ENCODE results near the gene CTSL.
"Not testable (repeated sequence)": the region's sequence is repeated elsewhere in the genome, so short reads cannot be mapped to it uniquely, and the experiment has no call there.

The CTSL gene

DNA sequence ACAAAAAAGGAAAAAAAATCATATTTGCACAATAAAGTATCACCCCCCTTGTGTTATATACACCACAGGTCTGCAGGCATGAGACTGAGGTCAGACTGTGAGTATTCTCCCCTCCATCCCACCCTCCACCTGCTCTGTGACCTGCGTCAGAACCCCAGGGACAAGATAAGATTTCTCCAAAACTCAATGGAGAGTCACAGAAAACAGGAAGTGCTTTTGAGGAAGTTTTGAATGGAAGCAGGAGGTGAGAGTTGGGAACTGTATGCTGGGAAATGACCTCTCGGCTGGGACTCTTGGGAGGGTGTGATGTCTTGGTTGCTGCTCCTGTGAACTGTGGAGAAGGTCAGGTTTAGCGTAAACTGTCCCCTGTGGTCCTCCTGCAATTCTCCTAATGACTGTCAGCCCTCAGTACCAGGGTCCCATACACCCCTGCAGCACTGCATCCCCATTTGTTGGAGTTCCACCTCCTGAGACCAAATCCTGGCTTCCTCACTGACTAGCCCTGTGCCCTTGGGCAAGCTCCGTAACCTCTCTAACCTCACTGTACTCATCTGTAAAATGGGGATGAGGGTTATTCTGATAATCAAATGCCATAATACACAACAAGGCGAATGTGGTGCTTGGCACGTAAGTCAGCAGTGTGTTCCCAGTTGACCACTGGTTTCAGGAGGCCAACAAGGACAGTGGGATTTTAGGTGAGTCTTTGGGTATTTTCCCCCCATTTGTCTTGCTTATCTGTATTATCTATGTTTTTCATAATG is 6.9 kb upstream of the CTSL start:
- no peak for DNase-seq (ENCODE audit: low read depth in 3 of 3, low spot score in 1 of 3)

DNA sequence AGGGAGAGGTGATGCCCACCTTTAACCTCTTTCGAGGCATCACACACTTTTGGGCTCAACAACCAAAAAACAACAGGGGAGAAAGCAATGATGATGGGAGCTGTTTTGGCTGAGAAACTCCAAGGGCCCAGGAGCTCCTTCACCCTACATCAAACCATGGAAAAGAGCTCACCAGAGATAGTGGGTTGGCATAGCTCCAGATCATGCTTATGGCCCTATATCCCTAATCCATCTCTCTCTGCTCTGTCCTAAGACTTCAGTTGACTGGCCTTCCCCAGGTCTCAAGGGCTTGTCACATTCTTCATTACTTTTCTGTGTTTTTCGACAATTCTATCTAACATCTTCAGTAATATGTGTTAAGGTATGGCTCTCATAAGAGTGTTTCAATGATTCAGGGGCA is 5.7 kb upstream of the CTSL start:
- DNase-seq (ENCODE audit: low read depth in 3 of 3, low spot score in 1 of 3) = no peak

DNA sequence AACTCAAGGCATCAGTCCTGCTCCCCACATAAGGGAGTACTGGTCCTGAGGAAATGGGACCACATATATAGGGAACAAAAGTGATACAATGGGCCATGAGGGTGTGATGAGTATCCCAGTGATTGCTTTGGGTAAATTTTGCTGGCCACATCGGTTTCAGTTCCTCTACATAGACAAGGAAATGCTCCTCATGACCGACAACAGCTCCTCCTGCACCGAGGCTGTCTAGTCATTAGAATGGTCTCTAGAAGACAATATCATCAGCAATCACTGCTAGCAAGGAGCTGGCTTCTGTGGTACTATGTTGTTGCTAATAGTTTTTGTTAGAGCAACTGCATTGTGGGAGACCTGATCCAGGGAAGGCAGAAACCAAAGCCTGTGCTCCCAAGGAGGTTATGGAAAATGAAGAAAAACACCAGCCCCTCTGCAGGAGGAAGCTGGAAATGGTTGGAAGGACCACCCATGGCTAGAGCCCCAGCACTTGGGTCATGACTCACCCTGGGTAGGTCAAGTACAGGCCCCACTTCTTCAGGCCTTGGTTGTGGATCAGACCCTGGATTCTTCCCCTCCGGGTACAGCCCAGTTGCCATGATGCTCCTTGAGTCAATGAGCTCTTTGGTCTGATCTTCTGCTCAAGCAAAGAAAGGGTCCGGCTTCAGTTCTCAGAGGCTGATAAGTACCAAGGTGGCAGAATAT is 3.4 kb upstream of the CTSL start:
- no peak for DNase-seq (ENCODE audit: low read depth in 3 of 3, low spot score in 1 of 3)

DNA sequence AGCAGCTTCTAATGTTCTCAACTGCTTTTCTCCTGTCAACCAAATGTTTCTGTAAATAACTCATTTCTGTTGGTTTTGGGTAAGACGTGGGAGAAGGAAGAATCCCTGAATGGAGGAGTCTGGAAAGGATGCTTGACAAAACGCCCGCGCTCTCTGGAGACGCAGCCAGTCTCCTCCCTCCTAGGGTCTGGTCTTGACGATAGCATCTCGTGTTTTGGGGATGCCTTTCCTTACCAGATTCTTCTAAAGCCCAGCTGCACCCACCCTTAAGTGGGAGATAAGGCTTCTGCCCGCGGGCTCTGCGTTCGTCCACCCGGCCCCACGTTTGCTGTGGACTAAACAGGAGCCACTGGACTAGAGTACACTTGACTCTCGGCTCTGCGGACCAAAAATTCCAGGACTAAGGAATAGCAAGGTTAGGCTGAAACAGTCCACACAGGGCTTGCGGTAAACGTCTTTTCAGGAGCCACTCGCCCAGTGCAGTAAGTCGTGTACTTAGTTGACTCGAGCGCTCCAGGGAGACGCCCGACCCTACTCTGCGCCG is 491 bp upstream of the CTSL start:
- DNase-seq (ENCODE audit: low read depth in 3 of 3, low spot score in 1 of 3) = no peak

DNA sequence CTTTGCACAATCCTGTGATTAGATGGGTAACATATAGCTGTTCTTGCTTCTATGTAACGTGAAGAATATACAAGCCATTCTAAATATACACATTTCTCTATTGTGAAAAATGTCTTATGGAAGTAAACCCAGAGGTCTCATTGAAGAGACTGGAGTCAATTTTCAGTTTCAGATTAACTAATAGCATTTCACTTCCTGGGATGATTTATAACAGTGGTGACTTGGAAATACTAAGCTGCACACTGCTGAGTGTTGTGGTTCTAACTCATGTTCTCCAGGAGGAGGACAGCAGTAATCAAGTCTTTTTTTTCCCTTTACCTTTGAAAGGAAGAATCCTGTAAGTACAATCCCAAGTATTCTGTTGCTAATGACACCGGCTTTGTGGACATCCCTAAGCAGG is 3.3 kb downstream of the CTSL start:
- DNase-seq (ENCODE audit: low read depth in 3 of 3, low spot score in 1 of 3) = no peak

DNA sequence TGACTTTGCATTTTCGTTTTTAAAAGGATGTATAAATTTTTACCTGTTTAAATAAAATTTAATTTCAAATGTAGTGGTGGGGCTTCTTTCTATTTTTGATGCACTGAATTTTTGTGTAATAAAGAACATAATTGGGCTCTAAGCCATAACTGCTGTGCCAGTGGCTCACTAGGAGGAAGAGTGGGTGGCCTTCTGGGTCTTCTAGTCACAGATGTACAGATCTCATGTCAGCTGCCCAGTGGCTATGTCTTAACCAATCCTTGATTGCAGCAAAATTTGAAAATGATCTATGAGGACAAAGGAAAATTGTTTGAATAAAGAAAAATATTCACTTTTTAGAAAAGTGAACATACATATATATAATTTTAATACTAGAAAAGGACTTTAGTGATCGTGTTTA is 5.4 kb downstream of the CTSL start:
- no peak for DNase-seq (ENCODE audit: low read depth in 3 of 3, low spot score in 1 of 3)

DNA sequence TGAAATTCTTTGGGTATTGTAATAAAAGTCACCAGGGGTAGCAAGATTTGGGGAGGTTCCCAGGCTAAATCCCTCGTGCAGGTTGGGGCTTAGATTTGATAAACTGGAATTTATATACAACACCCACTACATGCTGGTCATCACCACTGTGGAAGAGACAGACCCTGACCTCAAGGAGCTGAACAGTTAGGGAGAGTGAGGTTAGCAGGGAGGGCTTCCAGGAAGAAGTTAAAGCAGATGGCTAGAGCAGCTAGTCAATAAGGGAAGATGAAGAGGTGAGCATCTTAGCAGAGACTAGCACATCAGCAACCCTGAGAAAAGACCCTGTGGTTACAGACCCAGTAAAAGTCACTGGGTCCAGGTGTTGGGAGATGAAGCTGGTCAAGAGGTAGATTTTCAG is 6.4 kb downstream of the CTSL start:
- no peak for DNase-seq (ENCODE audit: low read depth in 3 of 3, low spot score in 1 of 3)

DNA sequence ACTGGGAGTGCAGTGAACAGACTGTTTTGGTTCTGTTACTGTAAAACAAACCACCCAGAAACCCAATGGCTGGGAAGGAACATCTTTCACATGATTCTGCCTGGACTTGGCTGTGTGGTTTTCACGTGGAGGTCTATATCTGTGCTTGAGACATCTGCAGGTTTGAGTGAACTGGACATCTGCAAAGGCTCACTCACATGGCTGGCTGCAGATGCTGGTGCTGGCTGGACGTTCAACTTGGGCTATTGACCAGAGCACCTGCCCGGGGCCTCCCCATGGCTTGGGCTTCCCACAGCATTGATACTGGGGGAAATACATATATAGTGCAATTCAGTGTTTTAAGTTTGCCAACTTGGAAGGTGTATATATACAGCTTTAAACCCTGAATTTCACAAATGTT is 6.8 kb downstream of the CTSL start:
- DNase-seq (ENCODE audit: low read depth in 3 of 3, low spot score in 1 of 3) = no peak

DNA sequence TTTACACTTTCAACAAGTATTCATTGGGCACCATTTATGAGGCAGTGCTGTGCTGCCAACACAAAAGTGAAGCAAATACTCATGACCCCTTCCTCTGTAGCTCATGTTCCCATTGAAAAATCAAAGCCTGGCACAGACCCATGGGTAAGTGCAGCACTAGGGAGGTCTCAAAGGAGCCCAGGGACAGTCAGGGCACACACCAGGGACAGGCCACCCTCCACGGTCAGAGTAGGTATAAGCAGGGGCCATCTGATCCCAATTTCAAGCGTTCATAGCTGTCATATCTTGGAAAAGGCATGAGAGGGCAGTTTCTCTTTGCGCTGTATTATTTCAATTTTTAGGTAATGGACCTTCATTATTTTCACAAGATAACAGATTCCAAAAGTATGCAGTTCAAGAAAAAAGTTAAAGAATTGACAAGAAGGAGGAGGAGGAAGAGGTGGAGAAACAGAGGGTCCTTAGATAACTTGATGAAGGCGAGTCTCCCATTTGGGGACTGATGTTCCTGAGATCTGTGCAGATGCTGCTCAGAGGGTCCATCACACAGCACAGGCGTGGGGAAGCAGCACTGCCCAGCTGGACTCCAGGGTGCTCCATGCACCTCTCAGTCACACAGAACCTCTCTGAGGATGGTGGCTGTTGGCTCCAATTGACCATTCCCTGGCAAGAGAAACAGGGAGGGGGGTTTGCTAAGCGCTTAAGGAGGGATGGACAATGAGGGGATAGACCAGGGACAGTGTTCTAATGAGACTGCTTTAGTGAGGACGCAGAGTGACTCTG is 7.5 kb downstream of the CTSL start:
- no peak for DNase-seq (ENCODE audit: low read depth in 3 of 3, low spot score in 1 of 3)

DNA sequence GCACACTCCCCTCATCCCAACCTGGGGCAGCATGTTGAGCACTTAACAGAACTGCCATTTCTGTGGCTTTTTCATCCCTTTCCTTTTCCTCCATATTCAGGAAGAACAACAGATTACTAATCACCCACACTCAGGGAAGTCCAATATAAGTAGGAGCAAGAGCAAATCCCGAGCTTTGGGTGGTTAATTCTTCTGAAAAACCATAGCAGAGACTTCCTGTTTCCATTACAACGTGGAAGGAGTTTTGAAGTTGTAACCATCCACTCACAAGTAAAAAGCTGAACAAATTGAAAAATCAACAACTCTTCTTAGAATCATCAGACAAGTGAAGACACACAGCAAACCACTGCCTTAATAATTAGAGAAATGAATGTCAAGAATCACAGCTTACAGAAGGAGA is 8.2 kb downstream of the CTSL start:
- no peak for DNase-seq (ENCODE audit: low read depth in 3 of 3, low spot score in 1 of 3)

DNA sequence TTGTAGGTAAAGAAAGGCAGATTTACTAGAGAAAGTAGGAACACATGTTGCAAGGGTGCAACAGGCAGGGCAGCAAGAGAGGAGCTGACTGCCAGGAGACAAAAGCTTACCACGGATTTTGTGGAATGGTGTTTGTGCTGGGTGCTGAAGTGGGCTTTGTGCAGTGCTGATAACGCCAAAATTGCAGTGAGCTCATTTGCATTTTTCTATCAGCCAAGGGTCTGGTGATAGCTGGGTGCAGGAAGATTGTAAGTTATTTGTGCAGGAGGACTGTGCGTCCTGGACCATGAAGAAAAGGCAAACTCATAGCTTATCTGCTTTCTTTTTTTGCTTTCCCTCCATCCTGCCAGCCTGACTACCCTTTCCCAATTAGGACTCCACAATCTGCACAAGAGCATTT is 13.6 kb downstream of the CTSL start:
- no peak for DNase-seq (ENCODE audit: low read depth in 3 of 3, low spot score in 1 of 3)

DNA sequence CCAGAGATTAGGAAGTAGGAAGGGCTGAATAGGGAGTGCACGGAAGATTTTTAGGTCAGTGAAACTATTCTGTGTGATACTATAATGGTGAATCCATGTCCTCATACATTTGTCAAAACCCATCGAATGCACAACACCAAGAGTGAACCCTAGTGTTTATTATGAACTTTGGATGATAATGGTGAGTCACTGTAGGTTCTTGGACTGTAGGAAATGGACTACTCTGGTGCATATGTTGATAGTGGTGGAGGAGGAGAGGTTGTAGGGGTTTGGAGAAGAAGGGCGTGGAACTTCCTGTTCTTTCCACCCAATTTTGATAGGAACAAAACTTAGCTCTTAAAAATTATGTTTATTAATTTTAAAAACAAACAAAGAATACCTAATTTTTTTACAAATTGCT is 14.3 kb downstream of the CTSL start:
- DNase-seq (ENCODE audit: low read depth in 3 of 3, low spot score in 1 of 3) = no peak

DNA sequence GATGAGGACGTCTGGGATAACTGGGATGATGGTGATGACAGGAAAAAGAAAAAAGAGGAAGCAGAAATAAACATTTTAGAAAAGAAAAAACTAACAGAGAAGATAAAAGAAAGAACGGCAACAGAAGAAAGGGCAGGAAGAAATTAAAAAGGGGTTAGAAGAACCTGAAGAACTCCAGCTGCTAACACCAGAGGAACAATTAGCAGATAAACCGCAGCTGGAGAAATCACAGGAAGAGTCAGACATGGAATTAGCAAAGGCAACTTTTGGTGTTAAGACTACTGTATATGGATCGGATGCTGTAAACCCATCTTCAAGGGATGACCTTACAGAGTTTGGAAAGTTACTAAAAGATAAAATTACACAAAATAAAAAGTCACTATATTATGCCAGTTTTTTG is 15.4 kb downstream of the CTSL start:
- no peak for DNase-seq (ENCODE audit: low read depth in 3 of 3, low spot score in 1 of 3)

DNA sequence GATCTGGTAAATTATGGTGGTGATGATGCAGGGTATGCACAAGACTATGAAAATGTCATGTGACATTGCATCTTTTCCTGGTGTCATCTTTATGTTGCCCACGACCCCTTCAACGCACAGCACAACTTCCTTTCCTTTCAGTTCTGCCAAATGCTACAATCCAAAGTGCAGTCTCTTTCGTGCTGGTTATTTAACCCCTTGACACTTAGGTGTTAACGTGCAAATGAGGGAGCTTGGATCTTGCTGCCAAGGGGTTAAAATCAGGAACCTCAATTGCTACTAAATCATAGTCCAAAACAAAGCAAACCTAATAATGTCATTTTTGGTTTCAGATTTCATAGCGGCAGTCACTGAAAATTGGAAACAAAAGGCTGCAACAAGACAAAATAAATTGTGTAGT is 16.0 kb downstream of the CTSL start:
- no peak for DNase-seq (ENCODE audit: low read depth in 3 of 3, low spot score in 1 of 3)

DNA sequence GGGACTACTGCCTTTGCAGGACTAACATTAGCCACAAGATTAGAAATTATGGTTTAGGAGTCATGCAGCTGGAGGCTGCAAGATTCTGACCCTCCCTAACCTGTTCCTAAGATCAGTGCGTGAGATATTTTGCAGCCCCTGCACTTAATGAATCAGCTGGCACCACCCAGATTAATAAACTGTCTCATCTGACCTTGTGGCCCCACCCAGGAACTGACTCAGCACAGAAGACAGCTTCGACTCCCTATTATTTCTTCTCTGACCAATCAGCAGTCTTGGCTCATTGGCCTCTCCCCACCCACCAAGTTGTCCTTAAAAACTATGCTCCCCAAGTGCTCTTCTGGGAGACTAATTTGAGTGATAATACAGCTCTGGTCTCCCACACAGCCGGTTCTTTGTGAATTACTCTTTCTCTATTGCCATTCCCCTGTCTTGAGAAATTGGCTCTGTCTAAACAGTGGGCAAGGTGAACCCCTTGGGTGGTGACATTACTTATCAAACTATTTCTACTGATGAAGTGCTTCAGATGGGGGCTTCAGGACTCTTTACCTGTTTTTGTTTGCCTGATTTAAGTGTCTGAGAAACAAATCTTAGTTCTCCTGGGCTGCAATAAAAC is 17.0 kb downstream of the CTSL start:
- no peak for DNase-seq (ENCODE audit: low read depth in 3 of 3, low spot score in 1 of 3)

DNA sequence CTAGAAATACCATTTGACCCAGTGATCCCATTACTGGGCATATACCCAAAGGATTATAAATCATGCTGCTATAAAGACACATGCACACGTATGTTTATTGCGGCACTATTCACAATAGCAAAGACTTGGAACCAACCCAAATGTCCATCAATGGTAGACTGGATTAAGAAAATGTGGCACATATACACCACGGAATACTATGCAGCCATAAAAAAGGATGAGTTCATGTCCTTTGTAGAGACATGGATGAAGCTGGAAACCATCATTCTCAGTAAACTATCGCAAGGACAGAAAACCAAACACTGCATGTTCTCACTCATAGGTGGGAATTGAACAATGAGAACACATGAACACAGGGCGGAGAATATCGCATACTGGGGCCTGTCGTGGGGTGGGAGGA is 18.3 kb downstream of the CTSL start:
- DNase-seq (ENCODE audit: low read depth in 3 of 3, low spot score in 1 of 3) = not testable (repeated sequence)

DNA sequence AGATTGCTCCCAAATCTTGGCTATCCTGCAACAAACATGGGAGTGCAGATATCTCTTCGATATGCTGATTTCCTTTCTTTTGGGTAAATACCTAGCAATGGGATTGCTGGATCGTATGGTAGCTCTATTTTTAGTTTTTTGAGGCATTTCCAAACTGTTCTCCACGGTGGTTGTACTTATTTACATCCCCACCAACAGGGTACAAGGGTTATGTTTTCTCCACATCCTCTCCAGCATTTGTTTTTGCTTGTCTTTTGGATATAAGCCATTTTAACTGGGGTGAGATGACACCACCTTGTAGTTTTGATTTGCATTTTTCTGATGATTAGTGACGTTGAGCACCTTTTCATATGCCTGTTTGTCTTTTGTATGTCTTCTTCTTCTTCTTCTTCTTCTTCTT is 20.3 kb downstream of the CTSL start:
- DNase-seq (ENCODE audit: low read depth in 3 of 3, low spot score in 1 of 3) = no peak

DNA sequence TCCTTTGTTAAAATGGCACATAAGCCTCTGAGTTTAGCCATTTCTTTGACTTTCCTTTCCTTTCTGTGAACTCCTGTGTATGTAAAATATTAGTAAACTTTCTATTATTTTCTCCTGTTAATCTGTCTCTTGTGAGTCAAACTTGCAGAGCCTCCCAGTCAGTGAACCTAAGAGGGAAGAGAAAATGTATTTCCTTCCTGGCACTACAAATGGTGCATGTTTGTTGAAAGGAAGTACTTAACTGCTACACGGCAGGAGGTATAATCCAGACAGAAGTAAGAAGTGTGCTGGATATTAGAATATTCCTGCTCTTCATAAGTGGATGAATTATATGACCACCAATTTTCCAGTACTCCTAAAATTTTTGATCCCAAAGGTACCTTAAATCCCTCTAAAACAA is 23.0 kb downstream of the CTSL start:
- no peak for DNase-seq (ENCODE audit: low read depth in 3 of 3, low spot score in 1 of 3)

DNA sequence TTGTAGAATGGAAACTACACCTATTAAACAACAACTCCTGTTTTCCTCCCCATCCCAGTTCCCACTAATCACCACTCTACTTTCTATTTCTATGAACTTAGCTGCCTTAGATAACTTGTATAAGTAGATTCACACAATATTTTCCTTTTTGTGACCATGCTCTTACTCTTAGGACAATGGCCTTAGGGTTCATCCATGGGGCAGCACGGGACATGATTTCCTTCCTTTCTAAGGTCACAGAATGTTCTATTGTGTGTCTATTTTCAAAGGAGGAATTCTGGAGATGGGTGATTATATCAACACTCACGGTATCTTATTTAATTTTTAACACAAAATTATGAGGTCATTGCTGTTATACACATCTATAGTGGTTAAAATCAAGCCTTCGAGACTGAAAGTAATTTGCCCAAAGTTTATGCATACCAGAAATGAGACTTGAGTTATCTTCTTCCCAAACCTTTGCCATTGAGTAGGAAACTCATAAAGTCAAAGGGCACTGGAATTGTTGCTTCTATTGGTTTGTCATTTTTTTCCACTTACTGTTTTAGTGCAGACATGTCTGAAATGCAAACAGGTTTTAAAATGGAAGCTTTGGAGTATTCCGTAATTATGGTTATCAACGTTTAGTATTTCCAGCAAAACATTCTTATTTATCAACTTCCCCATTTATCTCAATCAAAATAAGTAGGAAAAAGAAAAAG is 23.6 kb downstream of the CTSL start:
- no peak for DNase-seq (ENCODE audit: low read depth in 3 of 3, low spot score in 1 of 3)

DNA sequence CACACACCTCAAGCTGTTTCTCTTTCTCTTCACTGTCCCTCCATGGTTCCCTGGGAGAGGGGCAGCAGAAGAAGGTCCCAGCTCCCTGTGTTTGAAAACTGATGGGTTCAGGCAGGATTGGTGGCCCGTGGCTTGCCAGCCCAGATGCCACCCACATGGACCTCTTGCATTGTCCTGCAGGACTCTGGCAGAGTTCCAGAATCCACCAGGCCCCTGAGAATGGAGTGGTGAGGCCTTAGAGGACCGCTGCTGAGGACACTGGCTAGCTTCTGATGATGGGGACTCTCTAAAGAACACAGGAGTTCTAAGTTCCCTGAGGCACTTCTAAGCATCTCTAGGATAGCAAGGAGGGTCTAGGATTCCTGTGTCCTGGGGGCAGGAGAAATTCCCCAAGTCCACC is 24.8 kb downstream of the CTSL start:
- DNase-seq (ENCODE audit: low read depth in 3 of 3, low spot score in 1 of 3) = no peak

DNA sequence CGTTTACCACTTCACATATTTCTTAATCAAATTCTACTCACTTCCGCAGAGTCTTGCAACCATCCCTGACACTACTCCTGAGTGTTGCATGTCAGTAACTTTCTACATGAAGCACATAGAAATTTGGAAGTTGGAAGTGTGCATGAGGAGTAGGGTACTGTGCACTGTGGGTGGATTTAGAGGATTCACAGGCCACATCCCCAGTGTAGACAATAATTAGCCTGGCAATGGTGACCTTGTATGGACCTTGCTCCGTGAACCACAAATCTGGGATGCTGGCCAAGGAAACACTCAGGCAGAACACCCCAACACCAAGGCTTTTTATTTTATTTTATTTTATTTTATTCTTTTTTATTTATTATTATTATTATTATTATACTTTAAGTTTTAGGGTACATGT is 25.5 kb downstream of the CTSL start:
- DNase-seq (ENCODE audit: low read depth in 3 of 3, low spot score in 1 of 3) = no peak

Data from stimulated activated CD4-positive, alpha-beta T cell treated with anti-CD3 and anti-CD28 coated beads, TNF-alpha, amount 100 ng/mL, for 1 hour (primary cell).